Progenitor cell of endocrine pancreas (in vitro differentiated cells): ENCODE data around the gene HOXA1. TPM values are rescaled to one million over a fixed set of nuclear protein-coding genes. Genes with fewer than 3 reads are reported as not detected.

Experiments used
- DNase-seq: peaks from one replicate; pipeline ENCODE4 v3.0.0; 2021; ENCODE audit warnings: low spot score; ENCODE audit not compliant: unreplicated experiment
- H3K27ac Mint-ChIP-seq: 2 replicates; pipeline ENCODE4 v1.8.0; 2021; ENCODE audit warnings: mild to moderate bottlenecking, moderate library complexity, mixed read lengths
- H3K27me3 Mint-ChIP-seq: 2 replicates; pipeline ENCODE4 v1.8.0; 2021; ENCODE audit warnings: mixed read lengths
- H3K36me3 Mint-ChIP-seq: 2 replicates; pipeline ENCODE4 v1.8.0; 2022; ENCODE audit warnings: mixed read lengths; ENCODE audit not compliant: insufficient read depth
- H3K4me1 Mint-ChIP-seq: 2 replicates; pipeline ENCODE4 v1.8.0; 2021; ENCODE audit warnings: low read depth, mixed read lengths
- H3K4me3 Mint-ChIP-seq: 2 replicates; pipeline ENCODE4 v1.8.0; 2021; ENCODE audit warnings: low read depth, mild to moderate bottlenecking, moderate library complexity, mixed read lengths
- H3K9me3 Mint-ChIP-seq: 2 replicates; pipeline ENCODE4 v1.8.0; 2021; ENCODE audit warnings: low read depth, mixed read lengths
- CTCF ChIP-seq: fragments of 200-600 bp; sonication (generic); IDR thresholded peaks from one replicate; pipeline ENCODE4 v1.5.0; 2021; ENCODE audit warnings: antibody characterized with exemption, mild to moderate bottlenecking; ENCODE audit not compliant: unreplicated experiment
- total RNA-seq: library from RNA; stranded (reverse); gene quantifications from 2 replicates; pipeline ENCODE4 v1.2.1, GENCODE V29; 2021

HOXA1 gene
- total RNA-seq, 1 donor from 2014 or later, result 31.2 TPM

DNA sequence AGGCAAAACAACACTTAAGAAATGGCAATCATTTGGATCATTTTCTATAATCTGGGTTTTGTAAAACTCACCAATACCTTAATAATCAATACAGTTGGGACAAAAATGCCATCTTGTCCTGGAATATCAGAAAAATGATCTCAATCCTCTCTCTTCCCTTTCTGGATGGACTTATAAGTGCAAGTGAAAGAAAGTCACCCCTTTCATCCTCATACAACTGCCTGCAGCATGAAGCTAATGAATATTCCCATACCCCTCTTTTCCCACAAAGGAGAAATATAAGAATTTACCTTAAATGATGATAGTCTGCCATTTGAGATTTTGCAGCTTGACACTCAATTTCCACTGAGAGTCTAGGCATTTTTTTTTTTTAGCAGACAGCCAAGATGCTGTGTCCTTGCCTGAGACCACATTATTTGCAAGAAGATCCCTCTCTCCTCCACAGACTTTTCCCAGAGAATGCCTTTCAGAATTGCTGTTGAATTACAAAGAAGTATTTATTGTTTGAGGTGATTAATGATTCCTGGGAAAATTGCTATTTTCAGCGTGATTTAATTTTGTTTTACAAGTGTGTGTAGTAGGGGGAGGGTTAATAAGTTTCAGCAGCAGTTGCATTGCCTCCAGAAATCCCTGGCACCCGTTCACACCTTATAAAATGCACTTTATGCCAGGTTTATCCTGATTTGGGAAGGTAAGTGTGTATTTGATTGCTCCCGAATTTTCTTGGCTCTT lies 31.0 kb upstream of the HOXA1 start:
- peak overlapping the region; percentile 53 for H3K4me3 Mint-ChIP-seq
- H3K9me3 Mint-ChIP-seq, result no peaks in the 10 kb centered on the region
- H3K27ac Mint-ChIP-seq, result no peak overlapping the region
- no peak for DNase-seq
- H3K4me1 Mint-ChIP-seq, result peaks cover 78% of the 10 kb centered on the region
- H3K36me3 Mint-ChIP-seq, result peaks cover 11% of the 10 kb centered on the region
- no peak for TF ChIP-seq CTCF
- no peaks in the 10 kb centered on the region for H3K27me3 Mint-ChIP-seq

DNA sequence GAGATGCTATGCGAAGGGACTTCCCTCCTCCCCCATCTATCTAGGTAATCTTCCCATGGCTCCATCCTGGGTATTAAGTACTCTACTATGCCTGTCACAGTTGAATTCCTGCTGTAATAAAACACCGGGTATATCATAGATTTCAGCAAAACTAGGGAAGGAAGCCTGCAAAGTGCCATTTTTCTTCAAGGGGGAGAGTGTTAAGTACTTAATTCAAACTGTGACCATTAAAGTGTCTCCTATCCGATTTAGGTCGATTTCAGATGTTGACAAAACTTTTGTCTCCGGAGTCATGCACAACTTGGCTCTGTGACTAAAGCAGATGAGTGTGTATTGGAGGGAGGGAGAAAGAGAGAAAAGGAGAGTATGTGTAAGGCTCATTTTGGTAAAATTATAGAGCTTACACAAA lies 30.2 kb upstream of the HOXA1 start:
- Mint-ChIP-seq H3K4me3 (peak overlapping the region; percentile 97), H3K36me3 (peaks cover 11% of the 10 kb centered on the region), H3K27me3 (no peaks in the 10 kb centered on the region), H3K27ac (peak overlapping the region; percentile 74), H3K9me3 (no peaks in the 10 kb centered on the region), H3K4me1 (peaks cover 77% of the 10 kb centered on the region)
- no peak for TF ChIP-seq CTCF
- no peak for DNase-seq

- TF ChIP-seq CTCF, result no peak
- no peak for DNase-seq
- H3K36me3 Mint-ChIP-seq, result peaks cover 11% of the 10 kb centered on the region
- peaks cover 86% of the 10 kb centered on the region for H3K4me1 Mint-ChIP-seq
- no peaks in the 10 kb centered on the region for H3K27me3 Mint-ChIP-seq
- peak overlapping the region; percentile 97 for H3K4me3 Mint-ChIP-seq
- H3K9me3 Mint-ChIP-seq, result no peaks in the 10 kb centered on the region
- H3K27ac Mint-ChIP-seq, result peak overlapping the region; percentile 99
Observed at GRCh38 chr7:27124902-27125689, 29.3 kb upstream of the HOXA1 start.

GRCh38 chr7:27124096-27124901 lies 28.5 kb upstream of the HOXA1 start:
- peak overlapping the region; percentile 99 for H3K27ac Mint-ChIP-seq
- no peaks in the 10 kb centered on the region for H3K27me3 Mint-ChIP-seq
- H3K4me3 Mint-ChIP-seq, result peak overlapping the region; percentile 97
- peaks cover 11% of the 10 kb centered on the region for H3K36me3 Mint-ChIP-seq
- no peak for TF ChIP-seq CTCF
- H3K9me3 Mint-ChIP-seq, result no peaks in the 10 kb centered on the region
- DNase-seq, result no peak
- peaks cover 92% of the 10 kb centered on the region for H3K4me1 Mint-ChIP-seq

GRCh38 chr7:27123477-27124053 lies 27.8 kb upstream of the HOXA1 start:
- Mint-ChIP-seq H3K9me3 (no peaks in the 10 kb centered on the region), H3K27ac (peak overlapping the region; percentile 99), H3K36me3 (peaks cover 11% of the 10 kb centered on the region), H3K4me1 (peaks cover 93% of the 10 kb centered on the region), H3K27me3 (no peaks in the 10 kb centered on the region), H3K4me3 (peak overlapping the region; percentile 97)
- TF ChIP-seq CTCF, result no peak
- no peak for DNase-seq
